Activated T-helper 1 cell treated with anti-CD3 and anti-CD28 coated beads, Interleukin-12 subunit alpha, Interleukin-12 subunit beta, Interleukin-2, Interleukin-4 antibody, amounts not matched to agents 30 ng/mL and 10 ng/mL and 1 ng/mL, durations not matched to agents 14 hours and 24 hours and 36 hours (primary cell): ENCODE data around the gene IGFBP1. TPM values are rescaled to one million over a fixed set of nuclear protein-coding genes. Genes with fewer than 3 reads are reported as not detected.
A peak's percentile ranks its signal among the peaks of the same experiment; 100 is the strongest.

Experiments used
- DNase-seq: peaks from one replicate; pipeline ENCODE4 v3.0.0; 2021; ENCODE audit warnings: low spot score
- H3K27ac Mint-ChIP-seq: one replicate; pipeline ENCODE4 v1.8.0; 2021; ENCODE audit warnings: mild to moderate bottlenecking, mixed read lengths
- H3K27me3 Mint-ChIP-seq: one replicate; pipeline ENCODE4 v1.8.0; 2022; ENCODE audit warnings: mild to moderate bottlenecking, moderate library complexity, mixed read lengths; ENCODE audit not compliant: insufficient read depth
- H3K36me3 Mint-ChIP-seq: one replicate; pipeline ENCODE4 v1.8.0; 2021; ENCODE audit warnings: low read depth, mixed read lengths
- H3K4me1 Mint-ChIP-seq: one replicate; pipeline ENCODE4 v1.8.0; 2021; ENCODE audit warnings: low read depth, mixed read lengths
- H3K4me3 Mint-ChIP-seq: one replicate; pipeline ENCODE4 v1.8.0; 2021; ENCODE audit warnings: mild to moderate bottlenecking, moderate library complexity, mixed read lengths
- H3K9me3 Mint-ChIP-seq: one replicate; pipeline ENCODE4 v1.8.0; 2021; ENCODE audit warnings: mixed read lengths
- intact Hi-C: fragments of 100-400 bp; cut with micrococcal nuclease; formaldehyde crosslinking; loops from one replicate; pipeline ENCODE4 v1.15.1; 2024
- total RNA-seq: library from RNA; stranded (reverse); gene quantifications from 2 replicates; pipeline ENCODE4 v1.2.3, GENCODE V29; 2022

Gene IGFBP1
- total RNA-seq, 1 donor from 2014 or later, result not detected

DNA sequence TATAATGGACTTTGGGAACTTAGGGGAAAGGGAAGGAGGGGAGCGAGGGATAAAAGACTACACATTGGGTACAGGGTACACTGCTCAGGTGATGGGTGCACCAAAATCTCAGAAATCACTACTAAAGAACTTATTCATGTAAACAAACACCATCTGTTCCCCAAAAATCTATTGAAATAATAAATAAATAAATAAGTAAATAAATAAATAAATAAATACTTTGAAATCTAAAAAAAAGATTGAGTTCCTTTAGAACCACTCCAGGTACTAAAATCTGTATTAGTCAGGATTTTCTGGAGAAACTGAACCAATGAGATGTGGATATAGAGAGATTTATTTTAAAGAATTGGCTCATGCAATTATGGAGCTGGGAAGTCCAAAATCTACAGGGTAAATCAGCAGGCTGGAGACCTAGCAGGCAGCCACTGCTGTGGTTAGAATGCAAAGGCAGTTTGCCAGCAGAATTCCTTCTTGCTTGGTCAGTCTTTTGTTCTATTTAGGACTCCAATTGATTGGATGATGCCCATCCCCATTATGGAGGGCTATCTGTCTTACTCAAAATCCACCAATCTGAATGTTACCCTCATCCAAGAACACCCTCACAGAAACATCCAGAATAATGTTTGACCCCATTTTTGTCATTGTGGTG, 8.9 kb downstream of the IGFBP1 start:
- no peak for DNase-seq
- no peaks in the 10 kb centered on the region for H3K9me3 Mint-ChIP-seq
- H3K27ac Mint-ChIP-seq, result no peak overlapping the region
- no peaks in the 10 kb centered on the region for H3K4me1 Mint-ChIP-seq
- intact Hi-C loops, result no loop called here
- H3K4me3 Mint-ChIP-seq, result no peak overlapping the region
- peaks cover 17% of the 10 kb centered on the region for H3K27me3 Mint-ChIP-seq
- H3K36me3 Mint-ChIP-seq, result no peaks in the 10 kb centered on the region

DNA sequence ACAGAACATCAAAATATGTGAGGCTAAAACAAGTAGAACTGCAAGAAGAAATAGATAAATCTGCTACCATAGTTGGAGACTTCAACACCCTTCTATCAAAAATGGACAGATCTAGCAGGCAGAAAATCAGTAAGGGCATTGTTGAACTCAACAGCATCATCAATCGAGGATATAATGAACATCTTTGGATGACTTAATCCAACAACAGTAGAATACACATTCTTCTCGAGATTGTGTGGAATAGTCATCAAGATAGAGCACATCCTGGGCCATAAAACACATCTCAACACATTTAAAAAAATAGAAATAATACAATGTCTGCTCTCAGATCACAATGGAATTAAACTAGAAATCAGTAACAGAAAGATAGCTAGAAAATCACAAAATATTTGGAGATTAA, 9.9 kb downstream of the IGFBP1 start:
- no peaks in the 10 kb centered on the region for H3K4me1 Mint-ChIP-seq
- peaks cover 15% of the 10 kb centered on the region for H3K27me3 Mint-ChIP-seq
- intact Hi-C loops, result no loop called here
- no peak for DNase-seq
- no peaks in the 10 kb centered on the region for H3K36me3 Mint-ChIP-seq
- no peak overlapping the region for H3K4me3 Mint-ChIP-seq
- no peaks in the 10 kb centered on the region for H3K9me3 Mint-ChIP-seq
- H3K27ac Mint-ChIP-seq, result no peak overlapping the region

DNA sequence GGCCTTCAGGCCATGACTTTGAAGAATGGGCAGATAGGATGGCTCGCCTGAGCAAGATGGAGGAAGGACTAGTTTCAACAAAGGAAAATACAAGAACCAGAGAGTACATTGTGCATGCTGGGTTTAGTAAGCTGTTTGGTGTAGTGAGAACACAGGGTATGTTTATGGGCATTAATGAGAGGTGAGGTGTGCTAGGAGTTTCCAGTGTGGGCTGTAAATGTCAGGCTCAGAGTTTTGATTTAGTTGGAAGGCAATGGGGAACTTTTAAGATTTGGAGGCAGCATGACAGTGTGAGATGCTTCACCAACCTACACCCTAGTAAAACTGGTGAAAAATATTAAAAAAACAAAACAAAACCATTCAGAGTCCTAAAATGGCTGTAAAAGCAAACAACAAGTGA, 13.3 kb downstream of the IGFBP1 start:
- Mint-ChIP-seq H3K4me1 (no peaks in the 10 kb centered on the region), H3K9me3 (no peaks in the 10 kb centered on the region), H3K36me3 (no peaks in the 10 kb centered on the region), H3K27ac (no peak overlapping the region), H3K4me3 (no peak overlapping the region), H3K27me3 (peaks cover 14% of the 10 kb centered on the region)
- intact Hi-C loops, result no loop called here
- DNase-seq, result no peak

DNA sequence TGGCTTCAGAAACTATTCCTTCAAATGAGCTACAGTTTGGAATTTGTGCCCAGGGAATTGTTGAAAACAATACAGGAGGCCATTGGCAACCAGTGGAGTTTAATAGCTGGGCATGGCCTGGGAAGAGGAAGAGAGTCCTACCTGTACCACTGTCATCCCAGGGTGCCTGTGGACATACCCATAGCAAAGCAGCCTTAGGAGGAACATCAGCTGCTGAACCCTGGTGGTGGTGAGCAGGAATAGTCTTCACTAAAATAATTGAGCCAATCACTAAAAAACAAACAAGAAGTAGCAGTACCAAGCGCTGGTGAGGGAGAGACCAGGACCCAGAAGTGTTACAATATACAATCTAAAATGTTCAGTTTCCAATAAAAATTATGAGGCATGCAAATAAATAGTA, 14.5 kb downstream of the IGFBP1 start:
- Mint-ChIP-seq H3K27me3 (peaks cover 8% of the 10 kb centered on the region), H3K36me3 (no peaks in the 10 kb centered on the region), H3K9me3 (no peaks in the 10 kb centered on the region), H3K4me1 (no peaks in the 10 kb centered on the region), H3K4me3 (no peak overlapping the region), H3K27ac (no peak overlapping the region)
- intact Hi-C loops, result no loop called here
- DNase-seq, result no peak

DNA sequence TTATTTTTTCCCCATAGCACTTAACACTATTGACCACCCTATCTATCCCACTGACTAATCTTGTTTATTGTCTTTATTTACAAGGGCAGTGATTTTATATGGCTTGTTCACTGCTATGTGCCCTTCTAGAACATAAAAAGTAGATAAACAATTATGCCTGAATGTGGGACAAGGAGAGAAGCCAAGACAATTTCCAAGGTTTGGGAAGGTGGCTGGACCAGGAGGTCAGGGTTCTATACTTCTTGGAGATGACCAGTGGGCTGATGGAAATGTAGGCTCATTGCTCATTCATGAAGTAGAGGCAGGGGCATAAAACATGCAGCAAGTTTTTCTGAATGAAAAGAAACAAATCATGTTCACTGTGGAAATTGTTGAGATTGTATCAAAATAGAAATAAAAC, 21.3 kb downstream of the IGFBP1 start:
- H3K4me1 Mint-ChIP-seq, result no peaks in the 10 kb centered on the region
- H3K27me3 Mint-ChIP-seq, result no peaks in the 10 kb centered on the region
- DNase-seq, result no peak
- H3K36me3 Mint-ChIP-seq, result no peaks in the 10 kb centered on the region
- H3K27ac Mint-ChIP-seq, result no peak overlapping the region
- no peak overlapping the region for H3K4me3 Mint-ChIP-seq
- intact Hi-C loops, result no loop called here
- H3K9me3 Mint-ChIP-seq, result no peaks in the 10 kb centered on the region

DNA sequence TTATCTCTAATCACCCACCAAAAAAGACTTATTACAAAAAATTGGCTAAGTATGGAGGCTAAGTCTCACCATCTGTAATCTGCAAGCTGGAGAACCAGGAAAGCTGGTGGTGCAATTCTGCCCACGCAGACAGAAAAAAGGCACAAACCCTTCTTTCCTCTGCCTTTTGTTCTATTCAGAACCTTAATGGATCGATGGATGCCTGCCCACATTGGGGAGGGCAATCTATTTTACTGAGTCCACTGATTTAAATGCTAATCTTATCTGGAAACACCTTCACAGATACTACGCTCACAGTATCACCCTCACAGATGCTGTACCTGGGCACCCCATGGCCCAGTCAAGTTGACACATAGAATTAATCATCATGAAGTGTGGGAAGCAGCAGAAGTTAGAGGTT, 22.6 kb downstream of the IGFBP1 start:
- intact Hi-C loops, result no loop called here
- no peaks in the 10 kb centered on the region for H3K27me3 Mint-ChIP-seq
- DNase-seq, result no peak
- no peaks in the 10 kb centered on the region for H3K36me3 Mint-ChIP-seq
- no peak overlapping the region for H3K27ac Mint-ChIP-seq
- H3K9me3 Mint-ChIP-seq, result no peaks in the 10 kb centered on the region
- H3K4me3 Mint-ChIP-seq, result no peak overlapping the region
- no peaks in the 10 kb centered on the region for H3K4me1 Mint-ChIP-seq

DNA sequence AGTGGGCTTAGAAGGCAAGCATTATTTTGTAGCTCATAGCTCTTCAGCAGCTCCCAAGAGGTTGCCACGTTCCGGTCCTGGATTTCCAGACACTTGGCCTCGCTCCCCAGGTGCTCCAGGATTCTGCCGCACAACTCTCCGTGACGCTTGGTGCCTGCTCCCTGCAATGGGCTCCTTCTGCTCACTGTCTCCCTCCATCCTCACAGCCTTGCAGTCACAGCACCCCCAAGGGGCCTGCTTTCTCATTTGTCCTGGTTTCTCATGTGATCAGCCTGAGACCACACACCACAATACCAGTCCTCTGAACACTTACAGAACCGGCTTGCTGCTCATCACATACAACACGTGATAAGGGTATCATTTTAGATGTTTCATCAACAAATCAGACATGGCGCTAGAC, 23.0 kb downstream of the IGFBP1 start:
- H3K27me3 Mint-ChIP-seq, result peaks cover 3% of the 10 kb centered on the region
- no peaks in the 10 kb centered on the region for H3K36me3 Mint-ChIP-seq
- intact Hi-C loops, result no loop called here
- DNase-seq, result no peak
- no peak overlapping the region for H3K4me3 Mint-ChIP-seq
- no peaks in the 10 kb centered on the region for H3K9me3 Mint-ChIP-seq
- H3K4me1 Mint-ChIP-seq, result no peaks in the 10 kb centered on the region
- H3K27ac Mint-ChIP-seq, result no peak overlapping the region

DNA sequence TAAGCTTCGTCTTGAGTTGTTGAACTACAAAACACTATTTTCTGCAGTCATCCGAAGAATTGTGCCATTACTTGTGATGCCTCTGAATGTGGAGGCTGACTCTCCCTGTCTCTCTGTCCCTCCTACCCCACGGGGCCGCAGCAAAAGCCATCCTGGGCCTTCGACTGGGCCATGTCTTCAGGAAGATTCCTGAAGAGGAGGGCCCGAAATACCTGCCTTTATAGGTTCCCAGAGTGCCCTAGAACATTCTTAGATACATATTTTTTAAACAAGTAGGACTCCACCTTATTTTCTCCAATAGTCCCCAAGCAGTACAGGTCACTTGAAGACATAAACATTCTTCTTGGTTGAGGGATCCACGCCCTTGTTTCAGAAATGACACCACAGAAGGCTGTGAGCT, 24.7 kb downstream of the IGFBP1 start:
- H3K36me3 Mint-ChIP-seq, result no peaks in the 10 kb centered on the region
- intact Hi-C loops, result no loop called here
- no peak overlapping the region for H3K4me3 Mint-ChIP-seq
- H3K4me1 Mint-ChIP-seq, result no peaks in the 10 kb centered on the region
- H3K27me3 Mint-ChIP-seq, result peaks cover 8% of the 10 kb centered on the region
- H3K9me3 Mint-ChIP-seq, result no peaks in the 10 kb centered on the region
- DNase-seq, result no peak
- no peak overlapping the region for H3K27ac Mint-ChIP-seq

DNA sequence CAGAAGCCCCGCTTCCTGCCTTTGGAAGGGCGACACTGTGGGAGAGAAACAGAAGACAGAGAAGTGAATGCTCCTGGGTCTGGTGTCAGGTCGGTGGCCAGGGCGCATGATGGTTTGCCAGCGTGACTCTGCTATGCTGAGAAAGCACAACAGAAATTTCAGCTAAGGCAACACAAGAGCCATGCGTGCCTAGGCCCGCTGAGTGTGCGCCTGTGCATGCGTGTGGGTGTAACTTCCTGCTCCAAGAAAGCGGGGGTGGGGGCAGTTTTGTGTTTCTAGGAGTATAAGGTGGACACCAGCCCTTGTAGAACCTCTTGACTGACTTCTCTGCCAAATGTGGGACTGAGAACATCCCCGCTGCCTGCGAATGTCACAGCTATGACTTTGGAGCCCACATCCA, 26.6 kb downstream of the IGFBP1 start:
- Mint-ChIP-seq H3K27me3 (peaks cover 26% of the 10 kb centered on the region), H3K27ac (no peak overlapping the region), H3K4me3 (no peak overlapping the region), H3K9me3 (no peaks in the 10 kb centered on the region), H3K4me1 (no peaks in the 10 kb centered on the region), H3K36me3 (no peaks in the 10 kb centered on the region)
- DNase-seq, result no peak
- intact Hi-C loops, result loop anchor here (5.0 kb wide), 1 partner anchor 1267 kb away; no protein-coding TSS in a partner anchor

DNA sequence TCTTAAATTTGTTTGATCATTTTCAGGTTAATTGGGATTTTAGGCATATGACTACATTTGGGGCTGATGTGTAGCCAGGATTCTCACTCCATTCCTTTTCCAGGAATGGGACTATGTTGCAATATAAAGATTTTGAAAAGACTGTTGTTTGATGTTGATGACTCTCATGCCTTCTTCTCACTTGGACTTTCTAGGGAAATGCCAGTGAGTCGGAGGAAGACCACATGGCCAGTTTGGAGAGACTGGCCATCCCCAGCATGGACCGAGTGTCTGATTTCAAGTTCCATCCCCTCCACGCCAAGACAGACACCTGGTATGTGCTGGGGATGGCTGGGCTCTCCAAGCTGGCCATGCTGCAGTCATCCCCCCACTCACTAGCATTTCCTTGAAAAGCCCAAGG, 27.3 kb downstream of the IGFBP1 start:
- Mint-ChIP-seq H3K4me3 (no peak overlapping the region), H3K9me3 (no peaks in the 10 kb centered on the region), H3K4me1 (no peaks in the 10 kb centered on the region), H3K27ac (no peak overlapping the region), H3K36me3 (no peaks in the 10 kb centered on the region), H3K27me3 (peaks cover 31% of the 10 kb centered on the region)
- intact Hi-C loops, result loop anchor here (2.0 to 5.0 kb wide), 3 partner anchors 435 to 1339 kb away; no protein-coding TSS in a partner anchor
- no peak for DNase-seq

DNA sequence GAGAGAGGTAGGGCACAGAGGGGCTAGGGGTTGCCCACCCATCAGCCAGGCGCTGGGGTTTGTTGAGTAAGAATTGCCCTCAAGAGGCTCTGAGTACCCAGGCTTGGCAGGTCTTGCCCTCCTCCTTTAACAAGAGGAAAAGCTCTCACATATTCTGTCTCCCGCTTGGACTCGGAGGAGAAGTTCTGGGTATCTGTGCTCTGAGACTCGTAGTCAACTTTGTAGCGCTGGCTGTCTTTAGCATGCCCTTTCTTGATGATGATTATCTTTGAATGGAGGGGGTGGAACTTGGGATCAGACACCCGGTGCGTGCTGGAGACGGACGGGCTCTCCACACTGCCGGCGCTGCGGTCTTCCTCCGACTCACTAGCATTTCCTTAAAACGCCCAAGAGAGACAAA, 28.8 kb downstream of the IGFBP1 start:
- intact Hi-C loops, result loop anchor here (1.0 to 5.0 kb wide), 4 partner anchors 434 to 1338 kb away; no protein-coding TSS in a partner anchor
- H3K4me1 Mint-ChIP-seq, result peaks cover 5% of the 10 kb centered on the region
- no peak overlapping the region for H3K4me3 Mint-ChIP-seq
- H3K9me3 Mint-ChIP-seq, result no peaks in the 10 kb centered on the region
- no peak overlapping the region for H3K27ac Mint-ChIP-seq
- H3K36me3 Mint-ChIP-seq, result no peaks in the 10 kb centered on the region
- H3K27me3 Mint-ChIP-seq, result peaks cover 38% of the 10 kb centered on the region
- DNase-seq, result no peak

DNA sequence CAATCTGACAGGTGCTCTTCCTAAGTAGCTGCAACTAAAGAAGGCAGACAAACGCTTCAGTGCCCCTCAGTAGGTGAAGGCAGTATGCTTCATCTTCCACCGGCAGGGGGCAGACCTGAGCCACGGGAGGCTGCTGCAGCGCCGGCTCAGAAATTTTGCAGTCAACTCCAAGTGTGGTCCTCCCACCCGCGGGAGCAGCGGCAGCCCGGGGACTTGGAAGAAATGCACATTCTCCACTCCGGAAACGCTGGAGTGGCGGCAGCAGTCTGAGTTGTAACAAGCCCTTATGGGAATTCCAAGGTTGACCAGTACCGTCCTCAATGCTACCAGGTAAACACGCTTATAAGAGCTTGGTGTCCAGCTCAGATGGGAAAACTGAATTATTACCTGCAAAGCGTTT, 29.4 kb downstream of the IGFBP1 start:
- peaks cover 44% of the 10 kb centered on the region for H3K27me3 Mint-ChIP-seq
- no peak overlapping the region for H3K27ac Mint-ChIP-seq
- intact Hi-C loops, result loop anchor here (1.0 to 5.0 kb wide), 4 partner anchors 433 to 1337 kb away; no protein-coding TSS in a partner anchor
- H3K4me3 Mint-ChIP-seq, result no peak overlapping the region
- no peaks in the 10 kb centered on the region for H3K9me3 Mint-ChIP-seq
- H3K36me3 Mint-ChIP-seq, result no peaks in the 10 kb centered on the region
- peak; percentile 55 for DNase-seq
- peaks cover 11% of the 10 kb centered on the region for H3K4me1 Mint-ChIP-seq

DNA sequence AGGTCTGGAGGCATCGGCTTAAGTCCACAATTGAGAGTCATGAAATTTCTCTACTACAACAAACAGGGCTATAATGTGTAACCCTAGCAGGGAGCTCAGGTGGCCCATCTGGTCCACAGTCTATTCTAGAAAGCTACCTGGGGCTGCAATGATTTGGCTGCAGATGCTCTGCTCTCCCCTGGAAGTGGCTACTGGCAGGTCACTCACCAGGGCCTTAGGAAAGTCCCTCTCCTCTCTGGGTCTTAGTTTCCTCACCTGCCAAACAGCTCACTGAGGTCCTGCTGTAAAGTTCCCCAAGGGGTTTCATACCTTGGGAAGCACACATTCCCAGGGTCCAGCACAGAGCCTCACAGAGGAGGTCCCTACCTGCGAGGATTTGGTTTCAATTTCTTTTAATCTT, 30.3 kb downstream of the IGFBP1 start:
- DNase-seq, result no peak
- no peak overlapping the region for H3K27ac Mint-ChIP-seq
- H3K4me3 Mint-ChIP-seq, result no peak overlapping the region
- H3K36me3 Mint-ChIP-seq, result no peaks in the 10 kb centered on the region
- H3K9me3 Mint-ChIP-seq, result no peaks in the 10 kb centered on the region
- peaks cover 20% of the 10 kb centered on the region for H3K4me1 Mint-ChIP-seq
- intact Hi-C loops, result loop anchor here (5.0 kb wide), 1 partner anchor 1264 kb away; no protein-coding TSS in a partner anchor
- peaks cover 50% of the 10 kb centered on the region for H3K27me3 Mint-ChIP-seq
